Activated CD4-positive, CD25-positive, alpha-beta regulatory T cell (primary cell): ENCODE results near the gene PLXDC1.
"Not testable (repeated sequence)": the region's sequence is repeated elsewhere in the genome, so short reads cannot be mapped to it uniquely, and the experiment has no call there.

ENCODE experiments used
- DNase-seq, 4 experiments: peaks; one replicate each; lab custom pipeline; 2025; lab: John Stamatoyannopoulos, UW

PLXDC1 gene

DNA sequence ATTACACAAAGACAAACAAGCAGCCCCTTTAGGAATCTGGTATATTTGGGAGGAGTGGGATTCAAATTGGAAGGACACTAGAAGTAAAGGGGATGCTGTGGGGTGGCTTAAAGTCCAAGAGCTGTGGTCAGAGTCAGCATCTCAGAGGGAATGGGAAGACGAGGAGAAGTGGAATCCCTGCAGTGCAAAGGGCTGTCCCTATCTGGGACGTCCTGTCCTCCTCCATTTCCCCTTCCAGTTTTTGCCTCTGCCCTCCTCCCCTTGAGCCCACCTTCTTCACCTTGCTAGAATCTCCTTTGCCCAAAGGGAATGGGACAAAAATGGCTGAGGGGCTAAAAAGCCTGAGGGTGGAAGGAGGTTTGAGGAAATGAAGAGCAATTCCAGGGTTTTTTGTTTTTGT, 4.2 kb upstream of the PLXDC1 start:
- DNase-seq: no peak

GRCh38 chr17:39153599-39154051, 2.2 kb upstream of the PLXDC1 start:
- DNase-seq: peak; percentile 79 to 96 (median 88)

DNA sequence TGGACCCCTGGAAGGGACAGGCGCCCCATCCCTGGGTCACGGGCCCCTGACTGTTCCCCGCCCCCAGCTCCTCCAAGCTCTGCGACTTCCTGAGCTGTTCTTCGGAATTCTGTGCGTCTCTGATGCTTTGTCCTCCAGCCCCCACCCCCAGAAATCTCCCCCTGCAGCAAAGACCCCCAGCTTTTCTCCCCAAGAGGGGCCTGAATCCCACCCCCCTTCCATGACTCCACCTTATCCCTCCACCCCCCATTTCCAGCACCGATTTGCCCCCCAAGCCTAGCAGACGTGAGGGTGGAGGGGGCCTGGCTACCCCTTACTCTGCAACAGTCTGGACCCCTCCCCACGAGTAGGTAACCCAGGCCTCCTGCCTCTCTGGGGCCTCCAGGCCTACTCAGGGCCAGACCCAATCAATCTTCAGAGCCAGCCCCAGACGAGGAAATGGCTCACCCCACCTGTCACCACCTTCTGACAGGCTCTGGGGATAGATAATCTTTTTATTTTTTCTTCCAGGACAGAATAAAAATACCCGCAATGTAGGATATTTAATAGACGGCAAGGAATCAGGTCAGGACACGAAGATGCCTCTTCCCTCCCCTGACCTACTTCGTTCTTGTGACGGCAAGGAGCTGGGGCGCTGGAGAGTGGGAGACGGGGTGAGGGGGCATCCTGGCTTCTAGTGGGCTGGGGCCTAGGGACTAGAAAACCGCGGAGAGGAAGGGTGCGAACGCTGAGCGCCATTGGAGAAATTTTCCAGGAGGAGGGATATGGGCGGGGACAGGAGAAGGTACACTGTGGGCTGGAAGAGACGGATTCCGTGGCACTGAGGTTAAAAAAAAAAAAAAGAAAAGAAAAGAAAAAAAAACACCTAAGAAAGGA, 744 bp upstream of the PLXDC1 start:
- DNase-seq: no peak

- no peak for DNase-seq
These were observed 665 bp downstream of the PLXDC1 start for GRCh38 chr17:39150795-39151149.

GRCh38 chr17:39150104-39150634, 1.3 kb downstream of the PLXDC1 start:
- DNase-seq: no peak

- no peak for DNase-seq
These were observed 3.9 kb downstream of the PLXDC1 start for GRCh38 chr17:39147221-39148185.

GRCh38 chr17:39146273-39146672, 5.2 kb downstream of the PLXDC1 start:
- no peak for DNase-seq

GRCh38 chr17:39145143-39145542, 6.3 kb downstream of the PLXDC1 start:
- DNase-seq: no peak

- no peak for DNase-seq
These were observed 7.0 kb downstream of the PLXDC1 start for GRCh38 chr17:39144416-39144840.

GRCh38 chr17:39143552-39144093, 7.8 kb downstream of the PLXDC1 start:
- DNase-seq: no peak

- no peak for DNase-seq
These were observed 9.3 kb downstream of the PLXDC1 start for GRCh38 chr17:39141915-39142664.

DNA sequence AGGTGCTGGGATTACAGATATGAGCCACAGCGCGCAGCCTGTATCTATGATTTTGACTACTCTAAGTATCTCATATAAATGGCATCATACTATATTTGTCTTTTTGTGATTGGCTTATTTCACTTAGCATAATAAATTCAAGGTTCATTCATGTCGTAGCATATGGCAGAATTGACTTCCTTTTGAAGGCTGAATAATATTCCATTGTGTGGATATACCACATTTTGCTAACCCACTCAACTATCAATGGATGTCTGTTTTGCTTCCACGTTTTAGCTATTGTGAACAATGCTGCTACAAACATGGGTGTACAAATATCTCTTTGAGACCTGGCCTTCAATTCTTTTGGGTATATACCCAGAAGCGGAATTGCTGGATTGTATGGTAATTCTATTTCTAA, 10.1 kb downstream of the PLXDC1 start:
- no peak for DNase-seq

DNA sequence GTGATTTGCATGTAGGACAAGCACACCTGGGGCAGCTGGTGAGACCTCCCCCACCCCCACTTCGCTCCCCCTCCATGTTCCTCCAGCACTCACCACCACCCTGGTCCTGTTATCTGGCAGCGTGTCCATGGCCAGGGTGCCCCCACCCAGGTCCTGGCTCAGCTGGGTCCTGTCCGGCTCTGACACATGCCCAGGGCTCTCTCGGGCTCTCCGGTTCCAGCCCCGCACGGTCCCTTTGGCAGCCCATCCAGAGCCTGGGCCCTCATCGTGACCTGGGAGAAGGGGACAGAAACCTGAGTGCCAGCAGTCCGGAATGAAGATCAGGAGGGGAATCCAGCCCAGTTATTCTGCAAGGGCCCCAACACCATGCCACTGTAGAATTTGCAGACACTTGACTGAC, 11.9 kb downstream of the PLXDC1 start:
- no peak for DNase-seq

GRCh38 chr17:39139161-39139511, 12.3 kb downstream of the PLXDC1 start:
- DNase-seq: no peak

DNA sequence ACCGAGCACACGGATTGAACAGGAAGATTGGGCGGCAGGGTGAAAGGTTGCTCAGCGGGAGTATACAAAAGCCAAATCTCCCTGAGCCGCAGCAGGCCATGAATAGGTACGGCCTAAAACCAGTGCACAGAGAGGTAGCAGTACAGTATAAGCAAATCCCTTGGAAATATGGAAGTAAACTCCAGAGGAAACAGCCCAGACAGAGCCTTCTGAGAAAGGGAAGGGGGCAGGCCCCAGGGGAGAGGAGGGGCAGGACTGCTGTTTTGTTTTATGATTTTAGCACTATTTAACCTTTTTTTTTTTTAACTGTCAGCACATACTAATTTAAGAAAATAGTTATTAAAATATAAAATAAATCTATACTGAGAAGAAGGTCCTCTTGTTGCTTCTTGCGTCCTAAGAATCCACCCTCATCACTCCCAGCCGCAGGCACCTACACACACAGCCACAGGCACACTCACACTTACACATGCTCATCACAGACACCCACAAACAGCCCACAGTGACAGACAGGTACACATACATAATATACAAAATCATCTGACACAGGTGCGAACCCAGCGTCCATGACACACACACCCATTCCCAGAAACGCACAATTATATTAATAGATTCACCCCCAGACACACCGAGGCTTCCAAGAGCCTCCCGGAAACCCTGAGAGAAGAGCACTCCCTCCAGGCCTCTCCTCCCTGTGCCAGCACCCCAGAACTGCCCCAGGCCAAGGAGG, 12.8 kb downstream of the PLXDC1 start:
- DNase-seq: no peak

DNA sequence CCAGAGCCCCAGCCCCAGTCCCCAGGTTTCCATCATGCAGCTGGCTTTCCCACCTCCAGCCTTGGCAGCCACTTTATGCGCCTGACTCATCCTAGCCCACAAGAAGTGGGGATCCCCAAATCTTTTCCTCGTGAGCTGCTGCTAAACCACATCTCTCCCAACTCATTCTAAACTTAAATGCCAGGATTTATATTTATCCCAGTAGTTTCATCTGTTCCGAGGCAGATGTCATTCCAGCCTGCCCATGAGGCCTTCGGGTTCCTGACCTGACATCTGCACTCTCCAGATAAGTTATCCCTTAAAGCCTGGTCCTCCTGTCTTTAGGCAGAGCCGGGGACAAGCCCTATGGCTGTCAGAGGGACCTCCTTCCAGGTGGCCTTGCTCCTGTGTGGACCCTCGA, 16.6 kb downstream of the PLXDC1 start:
- DNase-seq: no peak

GRCh38 chr17:39132192-39132610, 19.2 kb downstream of the PLXDC1 start:
- no peak for DNase-seq

DNA sequence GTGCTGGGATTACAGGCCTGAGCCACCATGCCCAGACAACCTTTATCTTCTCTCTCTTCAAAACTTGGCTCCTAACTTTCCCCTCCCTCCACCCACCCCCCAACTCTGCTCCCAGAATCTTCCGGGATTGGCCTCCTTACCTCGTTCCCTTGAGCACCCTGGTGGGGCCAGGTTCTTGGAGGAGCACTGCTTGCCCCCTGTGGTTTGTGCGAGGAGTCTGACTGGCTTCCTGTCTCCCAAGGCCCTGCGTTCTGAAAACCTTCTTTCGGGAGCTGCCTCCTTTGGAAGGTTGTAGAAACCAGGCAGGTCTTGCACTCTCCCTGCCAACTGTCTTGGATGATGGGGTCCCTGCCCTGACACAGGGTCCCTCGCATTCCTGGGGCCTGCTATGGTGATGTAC, 19.8 kb downstream of the PLXDC1 start:
- no peak for DNase-seq

DNA sequence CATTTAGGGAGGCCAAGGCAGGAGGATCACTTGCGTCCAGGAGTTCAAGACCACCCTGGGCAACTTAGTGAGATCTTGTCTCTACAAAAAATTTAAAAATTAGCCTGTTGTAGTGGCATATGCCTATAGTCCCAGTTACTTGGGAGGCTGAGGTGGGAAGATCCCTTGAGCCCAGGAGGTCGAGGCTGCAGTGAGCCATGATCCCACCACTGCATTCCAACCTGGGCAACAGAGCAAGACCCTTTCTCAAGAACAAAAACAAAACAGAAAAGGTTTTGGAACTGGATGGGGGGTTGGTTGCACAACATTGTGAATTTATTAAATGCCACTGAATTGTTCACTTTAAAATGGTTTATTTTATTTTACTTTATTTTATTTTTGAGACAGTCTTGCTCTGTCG, 21.2 kb downstream of the PLXDC1 start:
- DNase-seq: no peak

GRCh38 chr17:39129544-39129943, 21.9 kb downstream of the PLXDC1 start:
- DNase-seq: not testable (repeated sequence)

DNA sequence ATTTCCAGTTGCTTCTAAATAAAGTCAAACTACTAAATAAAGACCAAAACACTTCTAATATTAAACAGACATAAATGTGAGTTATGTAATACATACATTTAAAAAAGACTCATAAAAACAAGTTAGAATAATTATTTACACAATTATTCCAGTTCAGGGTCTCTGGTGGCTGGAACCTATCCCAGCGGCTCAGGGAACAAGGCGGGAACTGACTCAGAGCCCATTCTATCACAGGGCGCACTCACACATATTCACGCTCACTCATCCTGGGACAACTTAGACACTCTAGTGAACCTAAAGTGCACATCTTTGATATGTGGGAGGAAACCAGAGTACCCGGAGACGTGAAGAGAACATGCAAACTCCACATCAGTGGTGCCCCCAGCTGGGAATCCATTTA, 25.0 kb downstream of the PLXDC1 start:
- no peak for DNase-seq
